Loucy (cell line): Measurements from ENCODE around the gene FAXDC2.

ENCODE experiments used
- CTCF ChIP-seq: fragments of 200-600 bp; sonication (generic); conservative IDR thresholded peaks from 2 replicates; pipeline ENCODE4 v1.5.1; 2014; ENCODE audit warnings: mild to moderate bottlenecking, antibody characterized with exemption, low read length
- EZH2phosphoT487 ChIP-seq: fragments of 200-600 bp; IDR thresholded peaks from 2 replicates; pipeline ENCODE4 v1.6.1; 2018; ENCODE audit warnings: antibody characterized with exemption, mild to moderate bottlenecking, moderate library complexity, borderline replicate concordance

GRCh38 chr5:154806176-154806575, 44.2 kb downstream of the FAXDC2 start:
- no peak for TF ChIP-seq CTCF
- TF ChIP-seq EZH2phosphoT487: no peak
